OCI-LY1 (cell line): Measurements from ENCODE around the gene FBXL4.

Source experiments
- CTCF ChIP-seq: fragments of 200-600 bp; sonication (generic), shearing (Covaris generic); IDR thresholded peaks from 2 replicates; pipeline ENCODE4 v1.5.1; 2017; ENCODE audit warnings: mild to moderate bottlenecking, antibody characterized with exemption, low read length, moderate library complexity, mixed read lengths
- EZH2 ChIP-seq: fragments of 200-600 bp; sonication (generic), shearing (Covaris generic); IDR thresholded peaks from 2 replicates; pipeline ENCODE4 v1.8.0; 2017; ENCODE audit warnings: borderline replicate concordance, mixed run types, mild to moderate bottlenecking, antibody characterized with exemption, low read length, moderate library complexity, mixed read lengths

DNA sequence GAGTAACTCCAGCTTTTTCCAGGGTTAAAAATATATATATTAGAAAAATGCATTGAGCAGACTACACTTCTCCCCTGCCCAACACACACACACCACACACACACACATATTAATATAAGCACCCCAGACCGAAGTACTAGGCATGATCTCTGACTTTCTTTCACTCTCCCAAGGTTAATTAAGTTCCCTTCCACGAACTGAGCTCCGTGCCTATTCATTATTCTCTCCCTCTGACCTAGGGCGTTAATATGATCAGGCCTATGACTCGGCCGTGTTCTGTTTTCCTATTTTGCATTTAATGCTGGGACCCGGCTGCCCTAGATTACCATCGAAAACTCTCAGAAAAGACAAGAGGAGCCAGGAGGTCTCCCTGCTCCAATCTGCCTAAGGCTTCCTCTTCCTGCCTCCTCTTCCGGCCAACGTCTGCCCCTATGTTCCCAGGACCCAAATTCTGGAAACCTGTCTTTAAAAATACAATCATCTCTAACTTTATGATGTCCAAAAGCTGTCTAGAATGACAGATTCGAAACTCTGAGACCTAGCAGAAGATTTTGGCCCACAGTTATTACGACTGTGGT is 119.4 kb downstream of the FBXL4 start:
- TF ChIP-seq CTCF (no peak), EZH2 (no peak)
